Myocyte (in vitro differentiated cells): ENCODE results near the gene SOHLH1. TPM values are rescaled to one million over a fixed set of nuclear protein-coding genes. Genes with fewer than 3 reads are reported as not detected.

Experiments
- DNase-seq: peaks from one replicate; pipeline ENCODE4 v3.0.0-alpha.2; 2012; ENCODE audit warnings: low read depth
- total RNA-seq: library from RNA; depleted of rRNA; stranded (reverse); fragments of >200 nt; gene quantifications from 2 replicates; pipeline ENCODE4 v1.2.3, GENCODE V29; 2014

The SOHLH1 gene
- total RNA-seq, 1 donor from 2014 or later = not detected

- DNase-seq = peak; percentile 61
Measured at GRCh38 chr9:135704483-135704882, 5.2 kb upstream of the SOHLH1 start.

- peak; percentile 22 for DNase-seq
Measured at GRCh38 chr9:135703726-135704125, 4.4 kb upstream of the SOHLH1 start.

- peak; percentile 41 for DNase-seq
Measured at GRCh38 chr9:135701959-135702721, 2.9 kb upstream of the SOHLH1 start, which contains the start of gene KCNT1. KCNT1 (plus strand) TSS chr9:135702185; CDS start chr9:135702259, 74 bp downstream.

GRCh38 chr9:135701067-135701958 lies 2.0 kb upstream of the SOHLH1 start:
- no peak for DNase-seq

- DNase-seq = no peak
Measured at GRCh38 chr9:135700525-135700924, 1.2 kb upstream of the SOHLH1 start.

- DNase-seq = no peak
Measured at GRCh38 chr9:135698767-135699166, 514 bp downstream of the SOHLH1 start.

GRCh38 chr9:135698236-135698635 lies 1.0 kb downstream of the SOHLH1 start:
- DNase-seq = no peak

- DNase-seq = no peak
Measured at GRCh38 chr9:135697226-135697625, 2.1 kb downstream of the SOHLH1 start.

GRCh38 chr9:135696446-135696845 lies 2.8 kb downstream of the SOHLH1 start:
- DNase-seq = no peak

- DNase-seq = no peak
Measured at GRCh38 chr9:135695642-135696041, 3.6 kb downstream of the SOHLH1 start.

- DNase-seq = no peak
Measured at GRCh38 chr9:135695036-135695435, 4.2 kb downstream of the SOHLH1 start.

- no peak for DNase-seq
Measured at GRCh38 chr9:135694414-135694813, 4.9 kb downstream of the SOHLH1 start.

GRCh38 chr9:135693771-135694170 lies 5.5 kb downstream of the SOHLH1 start:
- DNase-seq = no peak

- DNase-seq = no peak
Measured at GRCh38 chr9:135693265-135693664, 6.0 kb downstream of the SOHLH1 start.

GRCh38 chr9:135692410-135692809 lies 6.9 kb downstream of the SOHLH1 start:
- no peak for DNase-seq

- DNase-seq = no peak
Measured at GRCh38 chr9:135690836-135691570, 8.3 kb downstream of the SOHLH1 start.

- DNase-seq = no peak
Measured at GRCh38 chr9:135689011-135689410, 10.3 kb downstream of the SOHLH1 start.

- DNase-seq = no peak
Measured at GRCh38 chr9:135687216-135687615, 12.1 kb downstream of the SOHLH1 start.

GRCh38 chr9:135684691-135685090 lies 14.6 kb downstream of the SOHLH1 start:
- no peak for DNase-seq

GRCh38 chr9:135683401-135684034 lies 15.8 kb downstream of the SOHLH1 start:
- DNase-seq = no peak

GRCh38 chr9:135681161-135681560 lies 18.1 kb downstream of the SOHLH1 start:
- no peak for DNase-seq
